Retinal pigment epithelial cell (primary cell): ENCODE results near the gene KCNIP1.

Experiments used
- DNase-seq: peaks from one replicate; pipeline ENCODE4 v3.0.0-alpha.2; 2010; ENCODE audit warnings: low read depth
- H3K4me3 ChIP-seq: 2 replicates; pipeline ENCODE4 v1.5.1; 2011; ENCODE audit warnings: mild to moderate bottlenecking, low read length, control low read depth, moderate library complexity
- TF ChIP-seq, protein P1 (sequence below): conservative IDR thresholded peaks from 2 replicates; pipeline ENCODE4 v1.5.1; 2011; ENCODE audit warnings: low read depth, low read length, control low read depth, inconsistent platforms

Gene KCNIP1

GRCh38 chr5:170769246-170769645, 265.4 kb downstream of the KCNIP1 start:
- no peak for DNase-seq
- TF ChIP-seq, protein P1, sequence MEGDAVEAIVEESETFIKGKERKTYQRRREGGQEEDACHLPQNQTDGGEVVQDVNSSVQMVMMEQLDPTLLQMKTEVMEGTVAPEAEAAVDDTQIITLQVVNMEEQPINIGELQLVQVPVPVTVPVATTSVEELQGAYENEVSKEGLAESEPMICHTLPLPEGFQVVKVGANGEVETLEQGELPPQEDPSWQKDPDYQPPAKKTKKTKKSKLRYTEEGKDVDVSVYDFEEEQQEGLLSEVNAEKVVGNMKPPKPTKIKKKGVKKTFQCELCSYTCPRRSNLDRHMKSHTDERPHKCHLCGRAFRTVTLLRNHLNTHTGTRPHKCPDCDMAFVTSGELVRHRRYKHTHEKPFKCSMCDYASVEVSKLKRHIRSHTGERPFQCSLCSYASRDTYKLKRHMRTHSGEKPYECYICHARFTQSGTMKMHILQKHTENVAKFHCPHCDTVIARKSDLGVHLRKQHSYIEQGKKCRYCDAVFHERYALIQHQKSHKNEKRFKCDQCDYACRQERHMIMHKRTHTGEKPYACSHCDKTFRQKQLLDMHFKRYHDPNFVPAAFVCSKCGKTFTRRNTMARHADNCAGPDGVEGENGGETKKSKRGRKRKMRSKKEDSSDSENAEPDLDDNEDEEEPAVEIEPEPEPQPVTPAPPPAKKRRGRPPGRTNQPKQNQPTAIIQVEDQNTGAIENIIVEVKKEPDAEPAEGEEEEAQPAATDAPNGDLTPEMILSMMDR, result no peak
- no peak overlapping the region for H3K4me3 ChIP-seq

DNA sequence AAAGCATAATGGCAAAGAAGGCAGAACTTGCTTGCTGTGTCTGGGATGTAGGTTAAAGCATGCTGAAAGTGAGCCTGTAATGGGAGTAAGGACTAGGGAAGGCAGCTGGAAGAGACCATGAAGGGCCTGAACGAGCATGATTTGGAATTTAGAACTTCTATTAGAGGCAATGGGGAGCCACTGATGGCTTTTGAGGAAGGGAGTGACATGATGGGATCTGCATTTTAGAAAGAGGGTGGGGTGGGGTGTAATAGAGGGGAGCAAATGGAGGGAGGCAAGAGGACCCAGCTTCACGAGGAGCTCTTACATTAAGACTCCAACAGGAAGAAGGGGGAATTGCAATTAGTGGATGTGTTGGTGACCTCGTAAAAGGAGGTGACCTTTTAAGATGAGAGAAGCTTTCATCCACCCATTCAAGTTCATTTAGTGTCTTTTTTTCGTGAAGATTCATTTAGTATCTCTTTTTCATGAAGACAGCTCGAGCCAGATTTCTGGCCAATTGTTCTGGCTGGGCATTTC, 266.1 kb downstream of the KCNIP1 start:
- DNase-seq, result no peak
- no peak overlapping the region for H3K4me3 ChIP-seq
- TF ChIP-seq, protein P1, result no peak

DNA sequence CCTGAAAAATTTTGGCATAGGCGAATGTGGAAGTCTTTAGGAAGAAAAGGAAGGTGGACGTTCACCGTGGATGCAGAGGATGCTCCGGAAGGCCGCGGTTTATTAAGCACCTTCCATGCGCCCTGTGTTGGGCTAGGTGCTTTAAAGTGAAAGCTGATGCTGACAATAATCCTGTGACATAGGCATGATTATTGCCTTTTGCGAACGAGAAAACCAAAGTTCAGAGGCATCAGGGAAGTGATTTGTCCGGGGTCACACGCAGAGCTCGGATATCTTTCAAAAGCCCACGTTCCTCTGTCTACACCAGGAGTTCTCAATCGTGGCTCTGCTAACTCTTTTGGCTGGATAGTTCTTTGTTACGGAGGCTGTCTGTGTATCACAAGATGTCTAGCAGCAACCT, 267.7 kb downstream of the KCNIP1 start:
- TF ChIP-seq, protein P1, result no peak
- H3K4me3 ChIP-seq, result no peak overlapping the region
- no peak for DNase-seq

GRCh38 chr5:170773024-170773985, 269.5 kb downstream of the KCNIP1 start:
- TF ChIP-seq, protein P1, result no peak
- no peak for DNase-seq
- no peak overlapping the region for H3K4me3 ChIP-seq

DNA sequence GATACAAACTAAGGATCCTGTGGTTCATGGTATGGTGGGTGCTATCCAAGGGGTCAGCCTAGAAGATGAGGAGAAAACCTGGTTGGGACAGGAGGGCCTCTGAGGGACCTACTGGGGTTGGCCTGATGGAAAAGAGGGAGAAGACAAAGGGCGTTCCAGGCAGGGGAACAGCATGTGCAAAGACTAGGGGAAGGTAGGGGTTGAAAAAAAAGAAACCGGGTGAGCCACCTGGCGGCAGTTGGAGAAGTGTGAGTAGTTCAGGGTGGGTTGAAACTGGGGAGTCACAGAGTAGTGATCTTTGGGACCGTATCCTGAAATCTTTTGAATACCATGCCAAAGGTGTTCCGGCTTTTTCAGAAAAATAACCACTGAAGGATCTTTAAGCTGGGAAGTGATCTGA, 271.0 kb downstream of the KCNIP1 start:
- no peak overlapping the region for H3K4me3 ChIP-seq
- TF ChIP-seq, protein P1, result no peak

DNA sequence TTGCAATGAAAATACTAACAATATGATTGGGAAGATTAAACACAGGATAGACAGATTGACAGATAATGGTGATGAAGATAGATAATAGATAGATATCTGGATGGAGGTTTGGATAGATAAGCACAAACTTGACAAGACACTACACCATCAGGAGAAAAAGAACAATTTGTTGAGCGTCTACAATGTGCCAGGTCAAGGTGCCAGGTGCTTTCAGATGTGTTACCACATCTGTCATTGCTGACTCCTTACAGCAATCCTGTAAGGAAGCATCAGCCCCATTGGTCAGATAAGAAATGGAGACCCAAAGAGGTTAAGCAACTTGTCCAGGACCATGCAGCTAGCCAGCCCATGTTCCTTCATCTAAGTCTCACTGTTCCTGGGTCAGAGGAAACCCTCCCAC, 278.1 kb downstream of the KCNIP1 start:
- TF ChIP-seq, protein P1, result no peak
- DNase-seq, result no peak
- no peak overlapping the region for H3K4me3 ChIP-seq

More for the DNA sequence above, 271.0 kb downstream of the KCNIP1 start:
- no peak for DNase-seq

DNA sequence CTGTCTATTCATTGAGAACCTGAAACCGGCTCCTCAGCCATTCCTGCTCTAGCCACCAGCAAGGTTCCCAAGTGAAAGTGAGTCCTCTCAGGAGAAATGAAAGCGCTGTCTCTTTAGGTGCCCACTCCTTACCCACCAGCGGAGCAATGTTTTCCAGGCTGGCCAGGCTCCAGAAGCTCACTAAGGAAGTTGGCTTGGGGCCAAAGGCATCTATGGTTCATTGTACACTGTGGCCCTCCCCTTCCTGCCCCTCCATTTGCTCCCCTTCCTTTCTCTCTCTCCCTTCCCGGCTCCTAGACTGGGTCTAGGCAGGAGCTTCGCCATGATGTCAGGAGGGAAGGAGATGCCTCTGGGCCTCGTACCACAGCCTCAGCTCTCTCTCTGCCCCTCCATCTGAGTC, 278.6 kb downstream of the KCNIP1 start:
- no peak for DNase-seq
- TF ChIP-seq, protein P1, result no peak
- H3K4me3 ChIP-seq, result no peak overlapping the region
